Esophagus muscularis mucosa (tissue), 4 donors: ENCODE measurements around the gene ZNF383. TPM values are rescaled to one million over a fixed set of nuclear protein-coding genes. Genes with fewer than 3 reads are reported as not detected.
"Not testable (repeated sequence)": the region's sequence is repeated elsewhere in the genome, so short reads cannot be mapped to it uniquely, and the experiment has no call there.

Experiments
- DNase-seq: peaks from one replicate; pipeline ENCODE4 v3.0.0-alpha.2; 2017; ENCODE audit errors: extremely low spot score
- H3K27ac ChIP-seq, 4 donors: fragments of 200-600 bp; sonication (generic); replicated peaks in 1 of 4; 1 replicate in 3 of 4; 2 replicates in 1 of 4; pipeline ENCODE4 v1.5.1; 2016 to 2019; ENCODE audit warnings: mild to moderate bottlenecking in 1 of 4
- H3K27me3 ChIP-seq, 4 donors: fragments of 200-600 bp; sonication (generic); one replicate each; pipeline versions ENCODE4 v1.5.1 to v1.6.0; 2016 to 2019
- H3K36me3 ChIP-seq, 4 donors: fragments of 200-600 bp; sonication (generic); one replicate each; pipeline ENCODE4 v1.5.1; 2016 to 2019
- H3K4me1 ChIP-seq, 4 donors: fragments of 200-600 bp; sonication (generic); one replicate each; pipeline ENCODE4 v1.5.1; 2016 to 2019
- H3K4me3 ChIP-seq, 4 donors: fragments of 200-600 bp; sonication (generic); 1 replicate in 2 of 4; 2 replicates in 2 of 4; pipeline ENCODE4 v1.5.1; 2016 to 2019; ENCODE audit warnings: mild to moderate bottlenecking in 4 of 4, moderate library complexity in 1 of 4
- H3K9me3 ChIP-seq, 4 donors: fragments of 200-600 bp; sonication (generic); 1 replicate in 3 of 4; 2 replicates in 1 of 4; pipeline ENCODE4 v1.5.1; 2016 to 2019
- EP300 ChIP-seq: sonication (generic); formaldehyde crosslinking; IDR thresholded peaks from one replicate; pipeline ENCODE4 v1.6.1; 2017; ENCODE audit warnings: antibody characterized with exemption
- POLR2AphosphoS5 ChIP-seq, 2 donors: sonication (generic); formaldehyde crosslinking; IDR thresholded peaks; one replicate each; pipeline ENCODE4 v1.6.1; 2017; ENCODE audit warnings: antibody characterized with exemption in 2 of 2
- WGBS: methylation state at CpG from one replicate; pipeline ENCODE4 v1.1.5; 2018; 5-methylcytosine and 5-hydroxymethylcytosine counted together
- intact Hi-C: fragments of 100-400 bp; cut with DNase I; formaldehyde crosslinking; loops from one replicate; pipeline ENCODE4 v1.15.1; 2023
- total RNA-seq, 4 donors: library from RNA; depleted of rRNA; stranded (reverse); fragments of >200 nt; gene quantifications; one replicate each; pipeline versions ENCODE4 v1.1.0 to v1.2.1, GENCODE V29; 2016
- TF ChIP-seq, protein P1 (sequence below), 3 experiments: fragments of 200-600 bp in 2 of 3; fragments of 450-650 bp in 1 of 3; sonication (generic) in 2 of 3; IDR thresholded peaks; one replicate each; pipeline ENCODE4 v1.5.1; 2017 to 2019; ENCODE audit warnings: antibody characterized with exemption in 3 of 3, mild to moderate bottlenecking in 2 of 3, moderate library complexity in 1 of 3

ZNF383 gene
- total RNA-seq: 10 to 100 TPM in 3 of 4 donors, 1 to 10 TPM in 1; 9.3 to 11.6 (median 11.2) TPM

DNA sequence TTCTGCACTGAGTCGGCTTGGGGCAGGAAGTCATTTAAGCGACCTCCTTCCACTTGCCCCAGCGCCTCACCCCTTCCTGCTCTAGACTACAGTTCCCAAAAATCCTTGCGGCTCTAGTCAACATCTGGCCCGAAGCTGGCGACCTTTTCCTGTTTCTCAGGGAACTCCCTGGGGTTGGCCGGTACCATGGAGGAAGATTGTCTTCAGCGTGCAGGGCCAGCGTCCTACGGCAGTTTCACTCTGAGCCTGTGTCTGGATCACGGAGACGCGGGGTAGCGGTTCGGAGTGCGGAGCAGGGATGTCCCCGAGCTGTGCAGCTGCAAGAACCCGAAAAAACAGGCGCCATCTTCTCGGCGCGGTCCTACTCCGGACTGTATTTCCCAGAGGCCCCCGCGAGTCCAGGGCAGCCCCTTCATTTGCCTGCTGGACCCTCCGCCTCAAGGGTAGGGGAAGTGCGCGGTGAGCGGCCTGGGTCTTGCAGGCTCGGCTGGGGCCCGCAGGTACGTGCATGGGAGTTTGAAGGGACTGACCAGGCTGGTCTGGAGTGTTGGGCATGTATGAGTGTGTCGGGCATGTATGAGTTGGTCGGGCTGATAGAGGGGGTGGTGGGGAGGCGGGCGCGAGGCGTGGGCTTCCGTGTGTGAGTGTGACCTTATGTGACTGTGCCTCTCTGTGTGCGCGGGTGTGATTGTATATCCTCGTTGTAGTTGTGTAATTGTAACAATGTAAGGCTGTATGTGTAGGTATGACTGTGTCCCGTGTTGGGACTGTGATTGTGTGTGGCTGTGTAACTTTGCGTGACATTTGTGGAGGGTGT is at the start of gene ZNF383:
TSS of gene ZNF383 (plus strand) at position 440 of the 817 bp plus-strand sequence. CDS start 12,240 bp downstream, outside the sequence.
- Histone ChIP-seq H3K27me3 (no peaks in the 10 kb centered on the region), H3K4me3 (peak within 1 kb of the TSS; percentile 79 to 87 (median 84)), H3K36me3 (peaks cover 0 to 28% (median 10%) of the 10 kb centered on the region in 4 donors), H3K9me3 (no peaks in the 10 kb centered on the region), H3K27ac (peak within 1 kb of the TSS; percentile 86 to 92 (median 89)), H3K4me1 (peaks cover 16 to 27% (median 22%) of the 10 kb centered on the region in 4 donors)
- WGBS: under 1% methylated on average over 34 of the region's 44 CpGs
- intact Hi-C loops: loop anchor here (5.0 kb wide), 1 partner anchor 246 kb away; no protein-coding TSS in a partner anchor
- DNase-seq: peak; percentile 95
- TF ChIP-seq POLR2AphosphoS5 (IDR thresholded peaks at IDR 0.05): peak; percentile 75 to 76
- TF ChIP-seq, protein P1, sequence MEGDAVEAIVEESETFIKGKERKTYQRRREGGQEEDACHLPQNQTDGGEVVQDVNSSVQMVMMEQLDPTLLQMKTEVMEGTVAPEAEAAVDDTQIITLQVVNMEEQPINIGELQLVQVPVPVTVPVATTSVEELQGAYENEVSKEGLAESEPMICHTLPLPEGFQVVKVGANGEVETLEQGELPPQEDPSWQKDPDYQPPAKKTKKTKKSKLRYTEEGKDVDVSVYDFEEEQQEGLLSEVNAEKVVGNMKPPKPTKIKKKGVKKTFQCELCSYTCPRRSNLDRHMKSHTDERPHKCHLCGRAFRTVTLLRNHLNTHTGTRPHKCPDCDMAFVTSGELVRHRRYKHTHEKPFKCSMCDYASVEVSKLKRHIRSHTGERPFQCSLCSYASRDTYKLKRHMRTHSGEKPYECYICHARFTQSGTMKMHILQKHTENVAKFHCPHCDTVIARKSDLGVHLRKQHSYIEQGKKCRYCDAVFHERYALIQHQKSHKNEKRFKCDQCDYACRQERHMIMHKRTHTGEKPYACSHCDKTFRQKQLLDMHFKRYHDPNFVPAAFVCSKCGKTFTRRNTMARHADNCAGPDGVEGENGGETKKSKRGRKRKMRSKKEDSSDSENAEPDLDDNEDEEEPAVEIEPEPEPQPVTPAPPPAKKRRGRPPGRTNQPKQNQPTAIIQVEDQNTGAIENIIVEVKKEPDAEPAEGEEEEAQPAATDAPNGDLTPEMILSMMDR (IDR thresholded peaks at IDR 0.05): no peak

DNA sequence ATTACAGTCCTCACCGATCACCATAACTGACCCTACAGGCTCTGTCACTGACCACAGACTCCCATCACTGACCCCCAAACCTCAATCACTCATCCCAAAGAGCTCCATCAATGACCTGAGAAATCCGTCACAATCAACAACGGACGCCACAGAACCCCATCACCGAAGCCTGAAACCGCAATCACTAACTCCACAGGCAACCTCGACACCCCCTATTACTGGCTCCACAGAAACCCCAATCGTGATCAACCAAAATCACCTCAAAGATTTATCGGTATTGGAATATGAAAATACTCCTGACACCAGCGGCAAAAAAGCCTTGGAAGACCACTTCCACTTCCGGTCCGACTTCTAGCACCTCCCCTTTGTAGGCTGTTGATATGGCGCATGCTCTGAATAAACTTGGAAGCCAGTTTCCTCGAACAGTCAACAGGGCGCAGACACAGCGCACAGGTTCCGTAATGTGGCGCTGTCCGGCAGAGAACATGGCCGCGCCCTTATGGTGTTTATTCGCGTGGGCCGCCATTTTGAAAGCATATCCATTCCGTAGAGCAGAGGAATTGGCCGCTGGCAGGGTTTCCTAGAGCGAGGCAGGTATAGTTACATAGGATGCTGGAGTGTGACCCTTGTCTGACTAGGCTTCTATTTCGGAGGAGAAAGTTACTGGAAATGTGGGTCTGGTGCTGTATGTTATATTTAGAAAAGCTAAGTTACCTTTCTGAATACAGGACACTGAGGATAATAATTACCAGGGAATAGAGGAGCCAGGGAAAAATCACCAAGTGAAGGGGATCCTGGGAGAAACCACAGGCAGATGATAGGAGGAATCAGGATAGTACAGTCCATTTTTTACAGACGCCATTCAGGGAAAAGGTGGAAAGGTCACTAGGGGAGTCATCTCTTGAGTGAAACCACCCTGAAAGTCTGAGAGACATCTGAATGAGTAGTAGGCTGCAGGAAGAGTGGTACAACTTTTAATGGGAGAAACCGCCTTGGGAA is 45.3 kb upstream of the ZNF383 start, which contains the start of gene ZNF585A:
TSS of gene ZNF585A (minus strand) at position 328 of the 999 bp plus-strand sequence. CDS start 2,785 bp downstream, outside the sequence.
- H3K27me3 ChIP-seq: no peaks in the 10 kb centered on the region
- peak; percentile 97 for DNase-seq
- peak within 1 kb of the TSS; percentile 71 to 76 (median 74) for H3K27ac ChIP-seq
- H3K36me3 ChIP-seq: peaks cover 21 to 28% (median 22%) of the 10 kb centered on the region in 4 donors
- TF ChIP-seq POLR2AphosphoS5 (IDR thresholded peaks at IDR 0.05) (peak; percentile 72 to 95), EP300 (no peak)
- TF ChIP-seq, protein P1 (IDR thresholded peaks at IDR 0.05): peak; percentile 31 to 43 (median 31)
- 5% methylated on average over 30 of the region's 30 CpGs for WGBS
- H3K4me3 ChIP-seq: peak within 1 kb of the TSS; percentile 52 to 82 (median 70)
- H3K4me1 ChIP-seq: peaks cover 6 to 11% (median 8%) of the 10 kb centered on the region in 4 donors
- intact Hi-C loops: loop anchor here (5.0 to 10.0 kb wide), 4 partner anchors 40 to 295 kb away; partner anchors contain the start of genes ZNF420, ZNF527, ZNF569 and ZNF570
- H3K9me3 ChIP-seq: peaks cover 0 to 19% (median 0%) of the 10 kb centered on the region in 4 donors

DNA sequence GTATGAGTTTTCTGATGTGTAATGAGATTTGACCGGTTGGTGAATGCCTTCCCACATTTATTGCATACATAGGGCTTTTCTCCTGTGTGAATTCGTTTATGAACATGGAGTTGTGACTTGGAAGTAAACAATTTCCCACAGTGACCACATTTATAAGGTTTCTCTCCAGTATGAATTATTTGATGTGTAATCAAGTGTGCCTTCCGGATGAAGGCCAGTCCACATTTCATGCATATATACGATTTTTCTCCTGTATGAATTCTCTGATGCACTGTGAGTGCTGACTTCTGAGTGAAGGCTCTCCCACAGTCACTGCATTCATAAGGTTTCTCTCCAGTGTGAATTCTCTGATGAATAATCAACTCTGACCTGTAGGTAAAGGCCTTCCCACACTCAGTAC is 31.9 kb upstream of the ZNF383 start:
- H3K27ac ChIP-seq, DNase-seq, intact Hi-C loops, H3K27me3 ChIP-seq, H3K4me3 ChIP-seq, H3K4me1 ChIP-seq: not testable (repeated sequence)
- 95% methylated on average over 4 of the region's 4 CpGs for WGBS
- peaks cover 42 to 71% (median 63%) of the 10 kb centered on the region in 4 donors for H3K36me3 ChIP-seq
- H3K9me3 ChIP-seq: peaks cover 0 to 92% (median 77%) of the 10 kb centered on the region in 4 donors

DNA sequence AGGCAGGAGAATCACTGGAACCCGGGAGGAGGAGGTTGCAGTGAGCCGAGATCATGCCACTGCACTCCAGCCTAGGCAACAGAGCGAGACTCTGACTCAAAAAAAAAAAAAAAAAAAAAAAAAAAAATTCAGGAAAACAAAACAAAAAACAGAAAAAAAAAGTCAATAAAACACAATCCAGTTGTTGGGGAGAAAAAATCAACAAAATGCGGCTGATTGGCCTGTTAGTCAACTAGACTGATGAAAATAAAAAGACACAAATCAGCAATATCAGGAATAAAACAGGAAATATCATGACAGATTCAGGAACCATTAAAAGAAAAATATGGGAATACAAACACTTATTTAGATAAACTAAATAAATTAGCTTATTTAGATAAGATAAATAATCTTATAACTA is 22.8 kb upstream of the ZNF383 start:
- 96% methylated on average over 4 of the region's 4 CpGs for WGBS
- Histone ChIP-seq H3K9me3 (peaks cover 0 to 56% (median 37%) of the 10 kb centered on the region in 4 donors), H3K36me3 (peaks cover 42 to 97% (median 80%) of the 10 kb centered on the region in 4 donors)
- intact Hi-C loops, H3K27me3 ChIP-seq, H3K4me3 ChIP-seq, H3K27ac ChIP-seq, H3K4me1 ChIP-seq, DNase-seq: not testable (repeated sequence)

DNA sequence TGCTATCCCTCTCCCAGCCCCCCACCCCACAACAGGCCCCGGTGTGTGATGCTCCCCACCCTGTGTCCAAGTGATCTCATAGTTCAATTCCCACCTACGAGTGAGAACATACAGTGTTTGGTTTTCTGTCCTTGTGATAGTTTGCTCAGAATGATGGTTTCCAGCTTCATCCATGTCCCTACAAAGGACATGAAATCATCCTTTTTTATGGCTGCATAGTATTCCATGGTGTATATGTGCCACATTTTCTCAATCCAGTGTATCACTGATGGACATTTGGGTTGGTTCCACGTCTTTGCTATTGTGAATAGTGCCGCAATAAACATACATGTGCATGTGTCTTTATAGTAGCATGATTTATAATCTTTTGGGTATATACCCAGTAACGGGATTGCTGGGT is 20.9 kb upstream of the ZNF383 start:
- 98% methylated on average over 5 of the region's 5 CpGs for WGBS
- Histone ChIP-seq H3K36me3 (peaks cover 40 to 96% (median 76%) of the 10 kb centered on the region in 4 donors), H3K9me3 (peaks cover 0 to 39% (median 31%) of the 10 kb centered on the region in 4 donors)
- H3K27me3 ChIP-seq, H3K27ac ChIP-seq, H3K4me3 ChIP-seq, DNase-seq, H3K4me1 ChIP-seq, intact Hi-C loops: not testable (repeated sequence)
